GM21786 (cell line): ENCODE measurements around the gene SAC3D1.
A peak's percentile ranks its signal among the peaks of the same experiment; 100 is the strongest.
"Not testable (repeated sequence)": the region's sequence is repeated elsewhere in the genome, so short reads cannot be mapped to it uniquely, and the experiment has no call there.

Experiments
- ATAC-seq: cut with Tn5 transposase; IDR thresholded peaks from one replicate; pipeline ENCODE4 v1.9.1; 2021; ENCODE audit not compliant: unreplicated experiment

The SAC3D1 gene

DNA sequence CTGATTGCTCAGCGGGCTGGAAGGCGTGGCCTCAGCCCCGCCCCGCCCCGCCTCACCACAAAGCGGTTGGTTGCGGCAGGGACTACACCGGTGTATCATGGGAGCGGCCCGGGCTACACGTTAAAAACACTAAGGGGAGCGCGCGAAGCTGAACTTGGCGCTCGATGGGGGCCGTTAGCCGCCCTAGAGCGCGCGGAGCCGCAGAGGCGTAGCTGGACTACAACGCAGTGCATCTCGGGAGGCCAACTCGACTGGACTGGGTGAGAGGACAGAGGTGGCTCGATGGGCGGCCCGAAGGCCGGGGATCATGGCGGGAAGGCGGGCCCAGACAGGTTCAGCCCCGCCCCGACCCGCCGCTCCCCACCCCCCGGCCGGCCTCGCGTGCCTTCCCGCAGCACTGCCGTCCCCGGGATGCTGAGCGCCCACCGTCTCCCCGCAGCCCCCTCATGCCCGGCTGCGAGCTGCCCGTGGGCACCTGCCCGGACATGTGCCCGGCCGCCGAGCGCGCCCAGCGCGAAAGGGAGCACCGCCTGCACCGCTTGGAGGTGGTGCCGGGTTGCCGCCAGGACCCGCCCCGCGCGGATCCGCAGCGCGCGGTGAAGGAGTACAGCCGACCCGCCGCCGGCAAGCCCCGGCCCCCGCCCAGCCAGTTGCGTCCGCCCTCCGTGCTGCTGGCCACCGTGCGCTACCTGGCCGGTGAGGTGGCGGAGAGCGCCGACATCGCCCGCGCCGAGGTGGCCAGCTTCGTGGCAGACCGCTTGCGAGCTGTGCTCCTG lies at the start of gene SAC3D1:
Gene SAC3D1 (plus strand): TSS at position 364 of the 776 bp plus-strand sequence. CDS start 83 bp downstream, at position 447.
- ATAC-seq: peak; percentile 89

- no peak for ATAC-seq
These were observed 46.7 kb upstream of the SAC3D1 start for GRCh38 chr11:64994318-64994717.

GRCh38 chr11:64996327-64996709 lies 44.7 kb upstream of the SAC3D1 start:
- ATAC-seq: no peak

GRCh38 chr11:64996710-64997380 lies 44.2 kb upstream of the SAC3D1 start, which contains the start of gene BATF2:
BATF2 (minus strand) TSS chr11:64996971; CDS start chr11:64996914, 57 bp downstream.
- ATAC-seq: no peak

GRCh38 chr11:64998141-64998540 lies 42.9 kb upstream of the SAC3D1 start:
- no peak for ATAC-seq

- no peak for ATAC-seq
These were observed 42.1 kb upstream of the SAC3D1 start for GRCh38 chr11:64998690-64999431.

GRCh38 chr11:64999478-64999877 lies 41.5 kb upstream of the SAC3D1 start:
- ATAC-seq: no peak

DNA sequence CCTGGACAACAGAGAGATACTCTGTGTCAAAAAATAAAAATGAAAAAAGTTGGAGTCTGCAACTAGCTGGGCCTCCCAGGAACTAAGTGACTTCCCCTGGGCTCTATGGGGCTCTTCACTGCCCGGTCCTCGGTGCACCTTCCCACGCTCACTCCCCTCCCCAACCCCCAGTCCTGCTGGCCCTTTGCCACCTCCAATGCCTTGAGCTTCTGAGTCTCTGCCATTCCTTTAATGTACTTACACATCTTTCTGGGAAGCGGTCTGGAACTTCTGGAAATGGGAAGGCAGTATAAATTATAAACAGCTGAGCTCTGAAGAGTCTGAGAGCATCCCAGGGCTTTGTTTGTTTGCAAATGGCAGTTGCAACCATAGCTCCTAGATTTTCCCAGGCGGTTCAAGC lies 38.3 kb upstream of the SAC3D1 start:
- ATAC-seq: no peak

GRCh38 chr11:65003282-65003681 lies 37.7 kb upstream of the SAC3D1 start:
- ATAC-seq: no peak

DNA sequence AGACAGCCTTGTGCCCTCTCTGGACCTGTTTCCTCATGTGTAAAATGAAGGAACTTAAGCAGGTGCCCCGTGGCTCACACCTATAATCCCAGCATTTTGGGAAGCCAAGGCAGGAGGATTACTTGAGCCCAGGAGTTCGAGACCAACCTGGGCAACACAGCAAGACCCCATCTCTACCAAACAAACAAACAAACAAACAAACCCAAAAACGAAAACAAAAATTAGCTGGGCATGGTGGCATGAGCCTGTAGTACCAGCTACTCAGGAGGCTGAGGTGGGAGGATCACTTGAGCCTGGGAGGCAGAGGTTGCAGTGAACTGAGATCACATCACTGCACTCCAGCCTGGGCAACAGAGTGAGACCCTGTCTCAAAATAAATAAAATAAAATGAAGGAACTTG lies 37.0 kb upstream of the SAC3D1 start:
- not testable (repeated sequence) for ATAC-seq

- ATAC-seq: no peak
These were observed 33.0 kb upstream of the SAC3D1 start for GRCh38 chr11:65008016-65008415.

- ATAC-seq: no peak
These were observed 32.1 kb upstream of the SAC3D1 start for GRCh38 chr11:65008873-65009272.

DNA sequence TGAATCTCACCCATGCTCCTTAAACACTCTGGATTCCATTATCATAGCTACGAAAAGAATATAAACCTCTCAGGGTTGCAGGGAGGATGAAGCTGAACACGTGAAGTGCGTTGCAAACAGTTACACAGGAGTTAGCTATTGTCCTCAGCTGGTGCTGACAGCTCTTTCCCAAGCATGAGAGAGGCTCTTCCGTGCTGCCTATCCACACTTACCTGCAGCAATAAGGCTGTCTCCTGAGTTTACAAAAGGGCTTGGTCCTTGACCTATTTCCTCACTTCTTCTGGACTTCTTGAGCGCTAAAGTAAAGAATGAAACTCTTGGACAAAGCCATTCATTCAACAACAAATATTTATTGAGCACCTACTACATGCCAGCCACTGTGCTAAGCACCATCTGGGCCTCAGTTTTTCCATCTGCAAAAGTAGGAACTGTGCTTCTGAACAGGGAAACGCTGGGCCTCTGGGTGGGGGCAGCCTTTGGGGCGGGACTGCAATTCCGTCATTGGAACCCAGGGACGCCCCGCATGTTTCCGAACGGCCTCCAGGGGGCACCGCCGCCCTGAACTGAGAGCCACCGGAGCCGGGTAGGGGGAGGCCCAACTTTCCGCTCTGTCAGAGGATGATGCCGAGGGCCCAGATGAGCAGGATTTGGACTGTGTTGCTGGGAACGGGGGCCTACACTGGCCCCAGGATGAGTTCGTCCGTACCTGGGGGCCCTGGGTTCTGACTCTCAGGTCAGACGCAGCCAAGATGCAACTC lies 27.7 kb upstream of the SAC3D1 start:
- ATAC-seq: peak; percentile 67

- peak; percentile 88 for ATAC-seq
These were observed 26.9 kb upstream of the SAC3D1 start, which contains the start of gene ARL2 for GRCh38 chr11:65013888-65014725. ARL2 (plus strand) TSS chr11:65014160; CDS start chr11:65014208, 48 bp downstream.

DNA sequence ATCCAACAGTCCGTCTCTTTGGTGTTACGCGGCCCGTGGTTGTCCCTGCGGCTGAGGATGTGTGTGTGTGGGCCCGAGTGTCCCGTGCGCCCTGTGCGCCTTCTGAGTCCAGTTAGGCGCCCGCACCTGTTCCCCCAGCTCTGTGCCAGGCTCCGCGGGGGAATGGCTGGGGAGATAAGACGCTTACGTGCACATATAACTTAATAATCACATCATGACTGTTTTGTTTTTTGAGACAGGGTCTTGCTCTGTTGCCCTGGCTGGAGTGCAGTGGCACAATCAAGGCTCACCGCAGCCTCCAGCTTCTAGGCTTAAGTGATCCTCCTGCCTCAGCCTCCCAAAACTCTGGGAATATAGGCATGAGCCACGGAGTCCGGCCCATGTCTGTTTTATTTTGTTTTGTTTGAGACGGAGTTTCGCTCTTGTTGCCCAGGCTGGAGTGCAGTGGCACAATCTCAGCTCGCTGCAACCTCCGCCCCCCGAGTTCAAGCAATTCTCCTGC lies 26.2 kb upstream of the SAC3D1 start:
- ATAC-seq: no peak

GRCh38 chr11:65016705-65017104 lies 24.3 kb upstream of the SAC3D1 start:
- ATAC-seq: no peak

- ATAC-seq: no peak
These were observed 23.1 kb upstream of the SAC3D1 start for GRCh38 chr11:65017937-65018336.

- no peak for ATAC-seq
These were observed 21.2 kb upstream of the SAC3D1 start for GRCh38 chr11:65019824-65020223.

DNA sequence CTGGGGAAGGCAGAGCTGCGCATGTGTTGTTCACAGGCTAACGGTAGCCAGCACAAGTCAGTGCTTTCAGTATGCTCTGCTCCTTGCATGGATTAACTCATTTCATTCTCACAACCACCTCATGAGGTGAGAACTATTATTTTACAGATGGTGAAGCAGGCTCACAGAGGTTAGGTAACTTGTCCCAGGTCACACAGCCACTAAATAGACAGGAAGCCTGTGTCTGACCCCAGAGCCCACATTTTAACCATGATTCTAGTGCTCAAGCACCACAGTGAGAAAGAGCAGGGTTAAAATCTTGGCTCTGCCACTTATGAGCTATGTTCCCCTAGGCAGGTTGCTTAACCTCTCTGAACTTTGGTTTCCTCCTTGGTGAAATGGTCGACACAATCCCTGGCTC lies 20.0 kb upstream of the SAC3D1 start:
- no peak for ATAC-seq

- no peak for ATAC-seq
These were observed 19.5 kb upstream of the SAC3D1 start for GRCh38 chr11:65021509-65021908.
